Uterus (tissue), 2 donors: ENCODE results near the gene DNM3.

Experiments used
- POLR2A ChIP-seq, 2 donors: fragments of 450-650 bp; IDR thresholded peaks; one replicate each; pipeline ENCODE4 v1.6.1; 2016; ENCODE audit warnings: antibody characterized with exemption in 2 of 2, mild to moderate bottlenecking in 1 of 2, moderate library complexity in 1 of 2
- TF ChIP-seq, protein P1 (sequence below), 4 experiments: fragments of 200-600 bp in 2 of 4; fragments of 450-650 bp in 2 of 4; sonication (generic) in 2 of 4; IDR thresholded peaks; one replicate each; pipeline ENCODE4 v1.5.1; 2016 to 2019; ENCODE audit warnings: antibody characterized with exemption in 4 of 4, mild to moderate bottlenecking in 2 of 4, moderate library complexity in 1 of 4

DNA sequence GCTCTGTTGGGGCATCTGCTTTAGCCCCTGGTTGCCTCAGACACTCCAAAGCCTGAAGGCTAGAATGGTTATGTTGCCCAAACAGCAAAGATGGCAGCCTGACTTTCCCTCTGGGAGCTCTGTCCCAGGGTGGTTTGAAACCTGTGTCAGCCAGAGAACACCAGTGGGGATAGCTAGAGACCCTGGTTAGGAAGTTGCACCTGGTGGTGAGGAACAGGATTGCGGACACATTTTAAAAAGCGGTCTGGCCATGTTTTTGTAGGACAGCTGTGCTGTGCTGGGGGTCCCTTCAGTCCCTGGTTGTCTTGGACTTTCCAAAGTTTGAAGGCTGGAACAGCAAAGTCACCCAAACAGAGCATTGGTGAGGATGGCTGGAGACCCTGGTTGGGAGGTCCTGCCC is 87.8 kb downstream of the DNM3 start:
- TF ChIP-seq POLR2A (IDR thresholded peaks at IDR 0.05), result no peak
- TF ChIP-seq, protein P1, sequence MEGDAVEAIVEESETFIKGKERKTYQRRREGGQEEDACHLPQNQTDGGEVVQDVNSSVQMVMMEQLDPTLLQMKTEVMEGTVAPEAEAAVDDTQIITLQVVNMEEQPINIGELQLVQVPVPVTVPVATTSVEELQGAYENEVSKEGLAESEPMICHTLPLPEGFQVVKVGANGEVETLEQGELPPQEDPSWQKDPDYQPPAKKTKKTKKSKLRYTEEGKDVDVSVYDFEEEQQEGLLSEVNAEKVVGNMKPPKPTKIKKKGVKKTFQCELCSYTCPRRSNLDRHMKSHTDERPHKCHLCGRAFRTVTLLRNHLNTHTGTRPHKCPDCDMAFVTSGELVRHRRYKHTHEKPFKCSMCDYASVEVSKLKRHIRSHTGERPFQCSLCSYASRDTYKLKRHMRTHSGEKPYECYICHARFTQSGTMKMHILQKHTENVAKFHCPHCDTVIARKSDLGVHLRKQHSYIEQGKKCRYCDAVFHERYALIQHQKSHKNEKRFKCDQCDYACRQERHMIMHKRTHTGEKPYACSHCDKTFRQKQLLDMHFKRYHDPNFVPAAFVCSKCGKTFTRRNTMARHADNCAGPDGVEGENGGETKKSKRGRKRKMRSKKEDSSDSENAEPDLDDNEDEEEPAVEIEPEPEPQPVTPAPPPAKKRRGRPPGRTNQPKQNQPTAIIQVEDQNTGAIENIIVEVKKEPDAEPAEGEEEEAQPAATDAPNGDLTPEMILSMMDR (IDR thresholded peaks at IDR 0.05), result no peak
